ENCODE data around the gene MED13L.

MED13L gene

DNA sequence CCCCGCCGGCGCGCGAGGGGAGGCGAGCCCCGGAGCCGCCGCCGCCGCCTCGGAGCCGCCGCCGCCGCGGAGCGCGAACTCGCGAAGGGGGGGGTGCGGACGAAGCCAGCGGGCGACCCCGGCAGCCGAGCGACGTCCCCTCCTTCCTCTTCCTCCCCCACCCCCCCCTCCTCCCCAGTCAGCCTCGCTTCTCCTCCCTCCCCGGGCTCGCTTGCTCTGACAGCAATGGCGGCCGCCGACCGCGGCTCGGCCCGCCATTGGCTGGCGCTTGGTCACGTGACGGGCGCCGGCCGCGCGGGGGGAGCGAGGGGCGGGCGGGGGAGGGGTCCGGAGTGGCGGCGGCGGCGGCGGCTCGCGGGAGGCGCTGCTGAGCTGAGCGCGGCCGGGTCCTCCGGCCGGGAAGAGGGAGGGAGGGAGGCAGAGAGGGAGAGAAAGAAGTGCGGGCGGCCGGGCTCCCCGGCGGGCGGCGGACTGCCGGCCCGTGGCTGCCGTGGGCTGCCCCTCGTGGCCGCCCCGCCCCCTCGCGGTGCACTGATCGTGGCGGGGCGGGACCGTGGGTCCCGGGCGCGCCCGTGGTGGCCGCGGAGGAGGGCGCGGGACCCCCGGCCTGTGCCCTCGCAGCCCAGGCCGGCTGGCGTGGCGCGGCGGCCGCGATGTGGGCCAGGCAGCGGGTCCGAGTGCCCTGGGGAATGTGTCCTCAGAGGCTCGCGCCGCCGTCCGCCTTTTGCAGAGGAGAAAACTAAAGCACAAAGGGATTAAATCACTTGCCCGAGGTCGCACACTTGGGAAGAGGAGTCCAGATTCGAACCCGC lies at the start of gene MED13L:
MED13L (minus strand) TSS at position 227 of the 812 bp plus-strand sequence. CDS start 562 bp downstream, outside the sequence.
- intact Hi-C loops (cut with DNase I), result loop anchor here (5.0 to 10.0 kb wide), 4 partner anchors 40 to 427 kb away; no protein-coding TSS in a partner anchor
- DNase-seq, result peak; percentile 74 to 98 (median 84)

DNA sequence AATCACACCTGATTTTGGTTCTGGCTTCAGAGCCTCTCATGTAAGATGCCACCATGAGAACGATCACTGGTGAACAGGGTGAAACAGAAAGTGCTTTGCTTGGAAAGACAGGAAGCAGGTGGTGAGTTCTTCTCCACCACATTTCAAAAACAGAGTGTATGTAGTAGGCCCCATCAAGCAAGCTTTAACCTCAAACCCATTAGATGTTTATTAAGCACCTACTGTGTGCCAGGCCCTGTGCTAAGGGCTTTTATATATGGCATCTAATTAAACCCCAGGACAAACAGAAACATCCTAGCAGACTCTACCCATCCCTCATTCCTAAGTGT lies 47.8 kb upstream of the MED13L start:
- intact Hi-C loops (cut with DNase I), result no loop called here
- DNase-seq, result no peak

DNA sequence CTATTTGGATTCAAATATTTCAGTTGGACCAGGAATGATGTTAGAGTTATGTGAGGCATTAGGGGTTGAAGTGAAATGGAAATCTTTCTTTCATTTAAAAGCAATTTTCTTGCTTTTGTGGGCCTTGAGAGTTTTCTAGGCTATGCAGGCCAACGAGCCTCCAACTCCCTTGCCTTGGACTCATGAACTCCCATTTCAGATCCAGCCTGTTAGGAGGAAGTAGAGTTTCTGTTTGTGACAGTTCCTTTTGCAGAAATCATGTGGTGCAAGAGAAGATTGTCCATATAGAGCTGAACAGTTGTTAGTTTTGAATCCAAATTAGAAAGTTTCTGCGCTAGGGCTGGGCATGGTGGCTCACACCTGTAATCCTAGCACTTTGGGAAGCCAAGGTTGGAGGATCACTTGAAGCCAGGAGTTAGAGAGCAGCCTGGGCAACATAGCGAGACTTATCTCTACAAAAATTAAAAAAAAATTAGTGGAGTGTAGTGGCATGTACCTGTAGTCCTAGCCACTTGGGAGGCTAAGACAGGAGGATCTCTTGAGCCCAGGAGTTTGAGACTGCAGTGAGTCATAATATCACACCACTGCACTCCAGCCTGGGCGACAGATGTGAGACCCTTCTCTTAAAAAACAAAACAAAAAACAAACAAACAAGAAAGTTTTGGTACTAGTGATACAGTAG lies 47.3 kb upstream of the MED13L start:
- DNase-seq, result no peak
- intact Hi-C loops (cut with DNase I), result no loop called here

DNA sequence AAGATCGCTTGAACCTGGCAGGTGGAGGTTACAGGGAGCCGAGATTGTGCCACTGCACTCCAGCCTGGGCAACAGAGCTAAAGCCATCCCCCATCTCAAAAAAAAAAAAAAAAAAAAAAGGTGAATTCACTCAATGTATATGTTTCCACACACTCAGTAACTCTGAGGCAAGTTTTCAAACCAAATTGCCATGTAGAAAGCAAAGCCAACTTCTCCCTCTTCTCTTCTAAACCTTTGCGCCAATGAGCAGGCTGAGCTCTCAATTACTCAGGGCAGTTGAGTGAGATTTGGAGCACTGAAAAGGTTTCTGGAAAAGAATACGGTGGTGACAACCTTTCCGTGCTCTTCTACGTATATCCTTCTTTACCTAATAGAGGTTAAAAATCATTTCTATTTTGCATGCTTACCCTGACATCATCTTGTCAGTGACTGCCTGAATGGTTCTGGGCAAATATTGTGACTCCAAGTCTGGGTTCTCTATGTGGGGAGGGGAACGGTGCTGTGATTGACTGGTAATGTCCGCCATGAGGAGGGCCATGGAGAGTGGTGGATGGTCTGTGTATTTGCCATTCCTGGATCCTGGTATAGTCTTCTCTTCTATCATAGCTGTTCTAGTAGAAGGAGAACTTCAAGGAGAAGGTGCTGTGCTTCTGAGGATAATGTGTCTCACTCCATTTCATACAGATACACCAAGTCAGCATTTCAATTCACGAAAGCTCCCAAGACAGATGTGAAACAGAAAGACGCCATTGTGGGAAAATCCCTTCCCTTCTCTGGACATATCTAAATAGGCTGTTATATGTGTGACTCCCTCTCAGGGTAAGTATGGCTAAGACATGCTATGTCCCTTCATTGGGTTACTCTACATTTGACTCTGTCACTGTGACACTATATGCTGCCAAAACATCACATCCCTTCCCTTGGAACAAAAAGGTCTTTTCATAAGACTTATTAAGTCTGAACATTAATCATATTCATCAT lies 46.2 kb upstream of the MED13L start:
- intact Hi-C loops (cut with DNase I), result no loop called here
- DNase-seq, result peak in 1 of 10 donors; percentile 8

DNA sequence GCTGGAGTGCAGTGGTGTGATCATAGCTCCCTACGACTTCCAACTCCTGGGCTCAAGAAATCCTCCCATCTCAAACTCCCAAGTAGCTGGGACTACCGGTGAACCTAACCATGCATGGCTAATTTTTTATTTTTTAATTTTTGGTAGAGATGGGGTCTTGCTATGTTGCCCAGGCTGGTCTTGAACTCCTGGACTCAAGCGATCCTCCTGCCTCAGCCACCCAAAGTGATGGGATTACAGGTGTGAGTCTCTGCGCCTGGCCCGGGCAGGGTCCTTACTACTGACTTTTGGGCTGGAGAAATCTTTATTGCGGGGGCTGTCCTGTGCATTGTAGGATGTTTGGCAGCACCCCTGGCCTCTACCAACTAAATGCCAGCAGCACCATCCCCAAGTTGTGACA lies 44.4 kb upstream of the MED13L start:
- no peak for DNase-seq
- intact Hi-C loops (cut with DNase I), result no loop called here

DNA sequence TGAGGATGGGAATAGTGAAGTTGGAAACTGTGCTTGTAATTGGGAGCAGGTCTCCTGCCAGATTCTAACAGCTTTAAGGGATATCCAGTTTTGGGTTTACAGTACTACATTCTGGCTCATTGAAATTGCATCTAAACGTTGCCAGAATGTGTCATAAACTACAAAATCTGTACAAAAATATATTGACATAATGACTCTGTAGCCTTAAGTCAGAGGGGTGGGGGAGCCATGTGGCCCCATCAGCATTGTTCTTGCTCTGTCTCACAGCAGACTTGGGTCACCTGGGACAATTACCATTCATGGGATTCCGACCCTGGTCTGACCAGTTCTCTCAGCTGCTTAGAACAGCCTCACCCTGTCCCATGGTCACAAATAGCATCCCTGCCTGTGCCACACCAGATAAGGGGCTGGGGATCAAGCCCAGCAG lies 43.3 kb upstream of the MED13L start:
- intact Hi-C loops (cut with DNase I), result no loop called here
- no peak for DNase-seq

DNA sequence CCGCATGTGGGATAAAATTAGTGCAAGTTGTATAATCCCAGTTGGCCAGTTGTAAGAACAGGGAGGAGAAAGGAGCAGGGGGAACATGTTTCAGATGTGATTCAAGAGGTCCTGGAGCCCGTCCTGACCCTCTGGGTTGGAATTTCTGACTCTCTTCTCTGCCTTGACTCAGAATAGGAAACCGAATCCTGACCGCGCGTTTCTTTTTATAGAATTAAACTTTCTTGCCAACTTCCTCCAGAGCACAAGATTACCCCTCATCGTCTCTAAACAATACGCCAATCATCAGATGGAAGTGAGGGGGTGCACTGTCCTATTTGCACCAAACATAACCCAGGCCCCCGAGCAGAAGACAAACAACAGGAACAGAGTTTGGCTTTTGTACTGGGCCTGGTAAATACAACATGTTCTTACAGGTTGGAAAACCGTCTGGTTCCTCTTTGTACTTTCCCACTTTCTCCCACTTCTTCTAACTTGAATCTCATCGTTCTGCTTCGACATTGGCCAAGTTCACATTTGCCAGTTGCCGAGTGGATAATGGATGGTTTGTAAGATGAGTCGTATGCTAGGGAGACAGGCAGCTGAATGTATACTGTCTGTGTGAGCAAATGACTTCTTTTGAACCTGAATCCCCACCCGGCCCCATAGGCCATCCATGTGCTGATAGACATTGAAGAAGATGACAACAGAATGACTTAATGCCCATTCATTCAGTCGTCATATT lies 42.6 kb upstream of the MED13L start:
- DNase-seq, result peak in 1 of 10 donors; percentile 12
- intact Hi-C loops (cut with DNase I), result no loop called here

DNA sequence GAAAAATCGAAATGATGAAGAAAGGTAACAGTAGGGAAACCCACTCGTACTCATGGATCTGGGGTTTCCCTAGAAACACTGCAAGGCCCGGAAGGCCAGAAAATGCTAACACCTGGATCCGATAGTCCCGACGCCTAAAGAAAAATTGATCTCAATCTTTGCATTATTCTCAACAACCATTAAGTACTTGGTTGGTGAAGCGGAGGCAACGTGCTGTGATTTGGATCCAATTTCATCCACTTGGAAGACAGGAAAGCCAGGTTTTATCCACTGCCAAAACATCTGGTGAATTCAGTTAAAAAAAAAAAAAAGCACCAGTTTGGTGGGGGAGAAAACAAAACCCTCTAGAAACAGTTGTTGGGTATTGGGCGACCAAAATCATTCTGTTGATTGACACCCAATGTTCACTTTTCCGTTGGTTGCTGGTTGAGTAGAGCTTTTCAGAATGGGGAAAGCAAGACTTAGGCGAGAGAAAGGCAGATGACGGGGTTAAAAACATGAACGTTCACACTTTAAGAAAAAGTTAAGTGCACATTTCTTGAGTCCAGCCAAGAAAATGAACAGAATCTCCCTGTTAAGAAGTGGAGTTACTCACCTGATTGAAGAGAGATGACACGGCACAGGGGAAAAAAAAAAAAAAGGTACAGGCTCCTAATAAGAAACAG lies 41.9 kb upstream of the MED13L start:
- intact Hi-C loops (cut with DNase I), result no loop called here
- no peak for DNase-seq

DNA sequence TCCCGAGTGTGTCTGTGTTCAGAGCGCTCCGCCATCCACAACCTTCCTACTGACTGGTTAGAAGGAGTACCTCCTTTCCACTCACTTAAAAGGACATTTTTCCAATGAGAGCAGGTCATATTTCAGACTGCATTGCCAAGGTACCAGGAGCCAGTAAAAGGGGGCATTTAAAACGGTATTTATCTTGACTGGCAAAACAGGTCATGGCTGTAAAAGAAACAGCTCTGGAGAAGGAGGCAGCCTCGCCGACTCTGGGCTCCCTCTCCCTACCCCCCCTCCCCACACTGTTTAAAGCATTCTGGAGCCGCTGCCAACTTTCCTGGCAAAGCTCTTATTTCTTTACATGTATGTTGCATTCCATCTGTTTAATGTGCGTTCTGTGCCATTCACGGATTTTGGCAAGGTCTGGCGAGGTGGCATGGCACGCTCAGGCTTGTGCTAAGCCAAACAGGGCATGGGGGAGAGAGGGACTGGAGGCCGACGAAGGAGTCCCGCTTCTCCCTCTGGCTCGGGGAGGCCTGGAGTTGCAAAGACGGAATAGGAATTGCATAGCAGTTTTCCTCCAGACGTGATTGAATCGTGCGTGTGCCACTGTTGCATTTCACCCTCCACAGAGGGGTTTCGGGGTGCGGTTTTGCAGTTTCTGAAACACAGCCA lies 41.2 kb upstream of the MED13L start:
- intact Hi-C loops (cut with DNase I), result no loop called here
- no peak for DNase-seq

DNA sequence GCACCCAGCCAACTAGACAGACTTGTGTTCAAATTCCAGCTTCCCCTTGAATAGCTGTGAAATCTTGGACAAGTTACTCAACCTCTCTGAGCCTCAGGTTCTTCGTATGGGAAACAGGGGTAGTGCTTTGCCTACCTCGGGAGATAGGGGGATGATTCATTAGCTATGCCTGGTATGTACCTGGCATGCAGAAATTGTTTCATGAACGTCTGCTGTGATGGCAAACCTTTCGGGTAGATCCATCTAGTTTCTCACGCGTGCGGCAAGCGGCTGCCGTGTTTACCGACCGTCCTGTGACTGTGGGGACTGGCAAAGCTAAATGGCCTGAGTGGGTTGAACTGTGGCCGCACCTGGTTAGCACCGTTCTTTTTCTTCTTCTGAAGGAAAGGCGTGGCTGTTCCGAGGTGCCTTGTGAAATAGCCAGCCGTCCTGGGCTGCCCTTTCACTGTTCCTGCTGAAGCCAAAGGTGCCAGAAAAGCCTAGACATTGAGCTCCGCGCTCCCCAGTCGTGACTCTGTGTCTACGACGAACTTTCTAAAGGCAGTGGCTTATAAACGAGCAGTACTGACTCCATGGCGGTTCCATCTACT lies 40.6 kb upstream of the MED13L start:
- intact Hi-C loops (cut with DNase I), result no loop called here
- no peak for DNase-seq

DNA sequence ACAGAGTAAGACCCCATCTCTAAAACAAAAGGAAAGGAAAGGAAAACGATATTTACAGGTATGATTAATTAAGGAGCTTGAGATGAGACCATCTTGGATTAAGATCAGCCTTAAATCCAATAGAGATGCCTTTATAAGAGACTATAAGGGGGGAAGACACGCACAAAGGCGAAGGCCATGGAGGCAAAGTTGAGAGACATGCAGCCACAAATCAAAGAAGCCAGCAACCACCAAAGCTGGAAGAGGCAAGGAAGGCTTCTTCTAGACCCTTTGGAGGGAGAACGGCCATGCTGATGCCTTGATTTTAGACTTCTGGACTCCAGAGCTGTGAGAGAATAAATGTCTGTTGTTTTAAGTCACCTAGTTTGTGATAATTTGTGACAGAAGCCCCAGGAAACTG lies 39.6 kb upstream of the MED13L start:
- intact Hi-C loops (cut with DNase I), result no loop called here
- no peak for DNase-seq

DNA sequence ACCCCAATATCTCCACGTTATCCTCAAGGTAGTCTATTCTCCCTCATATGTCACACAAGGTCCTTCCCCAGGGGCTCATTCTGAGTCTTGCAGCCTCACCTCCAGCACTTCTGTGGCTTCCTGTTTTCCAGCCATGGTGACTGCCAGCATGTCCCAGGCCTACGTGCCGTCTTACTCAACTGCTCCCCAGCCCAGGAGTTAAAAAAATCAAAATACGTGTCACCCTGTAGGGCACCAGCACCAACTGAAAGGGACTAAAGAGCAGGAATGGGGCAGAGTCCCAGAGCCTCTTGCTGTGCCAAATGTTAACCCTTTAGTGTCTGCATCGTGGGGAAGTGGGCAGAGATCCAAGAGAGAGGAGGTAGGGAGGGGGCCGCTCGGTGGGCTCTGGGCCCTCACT lies 37.0 kb upstream of the MED13L start:
- no peak for DNase-seq
- intact Hi-C loops (cut with DNase I), result no loop called here

DNA sequence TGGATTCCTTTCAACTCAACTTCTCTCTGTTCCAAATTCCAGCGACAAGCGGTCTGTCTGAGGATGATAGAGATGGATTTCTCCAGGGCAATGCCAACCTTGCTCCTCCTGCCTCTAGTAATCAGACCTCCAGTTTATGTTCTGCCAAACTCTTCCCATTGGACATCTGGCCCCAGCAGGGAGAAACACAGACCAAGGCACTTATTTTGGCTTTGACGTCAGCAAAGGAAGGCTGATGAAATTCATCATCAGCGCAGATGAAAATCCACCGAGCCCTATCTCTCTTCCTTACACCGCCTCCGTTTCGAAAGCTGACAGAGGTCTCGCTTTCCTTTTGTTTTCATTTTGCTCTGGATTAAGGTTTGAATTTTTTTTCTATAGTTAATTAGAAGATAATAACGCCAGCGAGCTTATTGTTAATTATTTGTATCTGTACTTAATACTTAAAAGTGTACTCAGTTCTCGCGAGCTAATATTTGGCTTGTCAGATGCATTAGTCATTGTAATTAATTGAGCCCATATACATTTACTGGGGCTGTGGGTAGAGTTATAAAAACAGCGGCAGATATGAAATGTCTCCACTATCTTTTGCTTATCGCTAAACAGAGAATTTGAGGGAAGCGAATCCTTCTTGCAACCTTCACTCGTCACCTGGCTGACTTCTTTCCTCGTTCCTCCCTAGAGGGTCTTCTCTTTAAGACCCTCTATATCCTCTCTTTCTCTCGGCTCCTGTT lies 35.9 kb upstream of the MED13L start:
- intact Hi-C loops (cut with DNase I), result no loop called here
- DNase-seq, result no peak

DNA sequence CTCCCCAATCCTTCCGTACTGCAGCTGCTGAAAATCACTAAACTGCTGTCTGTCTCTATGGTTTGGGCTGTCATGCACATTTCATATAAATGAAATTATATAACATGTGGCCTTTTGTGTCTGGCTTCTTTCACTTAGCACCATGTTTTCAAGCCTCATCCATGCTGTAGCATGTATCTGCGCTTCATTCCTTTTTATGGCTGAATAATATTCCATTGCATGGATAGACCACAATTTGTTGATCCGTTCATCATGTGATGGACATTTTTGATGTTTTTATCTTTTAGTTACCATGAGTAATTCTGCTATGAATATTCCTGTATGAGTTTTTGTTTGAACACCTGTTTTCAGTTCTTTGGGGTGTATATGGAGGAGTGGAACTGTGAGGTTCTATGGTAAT lies 32.6 kb upstream of the MED13L start:
- intact Hi-C loops (cut with DNase I), result no loop called here
- no peak for DNase-seq

DNA sequence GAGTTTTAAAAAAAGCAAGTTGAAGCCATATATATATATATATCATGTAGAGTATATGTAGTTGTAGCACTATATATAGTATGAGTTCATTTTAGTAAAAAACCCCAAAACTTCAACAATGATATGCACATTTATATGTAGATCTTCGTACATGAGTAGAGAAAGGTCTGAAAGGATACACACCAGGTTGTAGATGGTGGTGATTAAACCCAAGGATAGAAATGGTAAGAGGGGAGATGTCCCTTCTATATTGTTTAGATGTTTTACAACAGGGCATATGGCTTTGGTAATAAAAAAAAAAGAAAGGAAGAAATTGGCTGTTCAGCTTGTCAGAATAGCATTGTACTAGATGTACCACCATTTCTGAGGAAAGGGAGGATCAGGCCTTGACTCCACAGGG lies 31.9 kb upstream of the MED13L start:
- no peak for DNase-seq
- intact Hi-C loops (cut with DNase I), result no loop called here

DNA sequence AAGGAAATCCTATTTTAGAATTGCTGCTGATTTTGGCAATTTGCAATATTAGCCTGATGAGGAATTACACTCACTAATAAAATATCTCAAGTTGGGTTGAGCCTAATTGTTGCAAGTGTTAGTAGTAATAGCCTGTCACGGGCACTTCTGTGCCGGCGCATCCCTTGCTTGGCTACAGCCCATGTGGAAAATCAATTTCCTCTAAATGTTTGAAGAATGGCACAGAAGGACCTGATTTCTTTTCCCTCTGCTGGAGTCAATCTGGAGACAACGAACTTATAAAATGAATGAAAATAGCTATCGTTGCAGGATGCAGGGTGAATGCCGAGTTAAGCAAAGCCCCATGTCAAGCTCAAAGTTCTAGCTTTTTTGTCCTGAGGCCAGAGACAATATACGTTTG lies 31.2 kb upstream of the MED13L start:
- no peak for DNase-seq
- intact Hi-C loops (cut with DNase I), result no loop called here

DNA sequence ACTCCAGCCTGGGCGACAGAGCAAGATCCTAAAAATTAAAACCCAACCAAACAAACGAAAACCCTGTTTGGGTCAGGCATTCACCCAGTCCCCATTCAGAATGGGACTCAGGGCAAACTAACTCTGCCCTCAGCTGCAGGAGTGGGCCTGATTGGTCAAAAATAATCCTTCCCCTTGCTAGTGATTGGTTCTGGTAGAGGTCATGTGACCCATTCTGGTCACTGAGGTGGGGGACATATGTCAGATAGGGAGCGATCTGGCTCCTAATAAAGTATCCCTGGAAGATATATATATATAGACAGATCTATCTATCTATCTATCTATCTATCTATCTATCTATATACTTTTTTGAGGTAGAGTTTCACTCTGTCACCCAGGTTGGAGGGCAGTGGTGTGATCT lies 29.5 kb upstream of the MED13L start:
- no peak for DNase-seq

DNA sequence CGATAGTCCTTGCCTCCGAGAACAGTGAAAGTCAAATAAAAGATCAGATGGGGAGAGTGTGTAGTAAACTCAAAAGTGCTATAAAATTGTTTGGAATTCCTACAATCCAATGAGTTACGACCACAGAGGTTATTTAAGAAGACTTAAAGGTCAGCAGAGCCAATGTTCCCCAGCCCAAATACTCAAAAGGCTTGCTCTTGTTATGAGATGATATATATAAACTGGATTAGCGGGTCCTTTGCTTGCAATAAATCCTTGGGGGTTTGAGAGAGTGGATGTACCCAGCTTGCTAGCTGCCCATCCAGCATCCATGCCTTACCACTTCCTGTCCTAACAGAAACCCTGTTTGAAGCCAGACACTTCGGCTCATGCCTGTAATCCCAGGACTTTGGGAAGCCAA lies 29.0 kb upstream of the MED13L start:
- no peak for DNase-seq
- intact Hi-C loops (cut with DNase I), result no loop called here

More for the DNA sequence above, 29.5 kb upstream of the MED13L start:
- intact Hi-C loops (cut with DNase I), result no loop called here
